ENCODE data around the gene ERGIC1.

GRCh38 chr5:172845154-172845553 lies 11.1 kb downstream of the ERGIC1 start:
- TF ChIP-seq CTCF (IDR thresholded peaks at IDR 0.05; ENCODE audit: low read depth, low read length, poor library complexity, severe bottlenecking) (no peak), EZH2phosphoT487 (IDR thresholded peaks at IDR 0.05; ENCODE audit: borderline replicate concordance, low read length) (no peak)
